GM21515 (cell line): ENCODE data around the gene FAM219B.
"Not testable (repeated sequence)": the region's sequence is repeated elsewhere in the genome, so short reads cannot be mapped to it uniquely, and the experiment has no call there.

Experiments used
- ATAC-seq: cut with Tn5 transposase; IDR thresholded peaks from one replicate; pipeline ENCODE4 v1.9.1; 2021; ENCODE audit not compliant: unreplicated experiment

Gene FAM219B

GRCh38 chr15:74904190-74904805 is 2.4 kb downstream of the FAM219B start:
- ATAC-seq, result no peak

DNA sequence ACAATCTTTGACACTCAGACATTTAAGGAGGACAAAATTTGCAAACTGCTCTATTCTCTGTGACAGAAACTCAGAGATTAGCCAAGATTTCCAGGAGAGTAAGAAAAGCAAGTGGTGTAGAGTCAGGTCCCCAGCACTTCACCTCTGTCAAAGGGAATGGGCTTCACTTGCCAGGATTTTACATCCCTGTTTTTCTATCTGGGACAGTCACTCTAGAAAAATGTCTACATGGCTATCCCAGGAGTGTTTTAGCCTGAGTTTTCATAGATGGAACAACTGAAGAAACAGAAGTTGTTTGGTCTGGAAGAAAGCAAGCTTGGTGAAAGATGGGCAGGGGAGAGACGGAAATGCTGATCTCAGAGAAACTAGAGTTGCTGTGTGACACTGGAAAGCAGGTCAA is 3.0 kb downstream of the FAM219B start:
- ATAC-seq, result no peak

- ATAC-seq, result no peak
These were observed 4.2 kb downstream of the FAM219B start for GRCh38 chr15:74902295-74903075.

DNA sequence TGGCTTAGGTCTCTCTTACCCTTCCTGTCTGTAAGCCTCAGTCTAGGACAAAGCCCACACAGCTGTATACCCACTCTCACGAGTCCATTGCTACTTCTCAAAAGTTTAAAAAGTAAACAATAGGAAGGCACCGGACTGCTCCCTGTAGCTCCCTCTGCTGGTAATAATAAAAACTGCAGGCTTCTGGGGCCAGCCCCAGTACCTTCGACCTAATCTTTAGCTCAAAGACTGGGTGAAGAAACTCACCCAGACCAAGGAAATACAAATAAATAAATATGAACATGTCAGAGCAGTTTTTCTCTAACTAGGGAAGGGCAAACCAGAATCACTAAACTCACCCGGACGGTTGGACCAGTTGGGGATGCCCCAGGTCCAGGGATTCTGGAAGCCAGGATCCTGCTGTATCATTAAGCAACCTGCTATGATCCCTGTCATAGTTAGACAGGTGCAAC is 5.0 kb downstream of the FAM219B start:
- ATAC-seq, result no peak

DNA sequence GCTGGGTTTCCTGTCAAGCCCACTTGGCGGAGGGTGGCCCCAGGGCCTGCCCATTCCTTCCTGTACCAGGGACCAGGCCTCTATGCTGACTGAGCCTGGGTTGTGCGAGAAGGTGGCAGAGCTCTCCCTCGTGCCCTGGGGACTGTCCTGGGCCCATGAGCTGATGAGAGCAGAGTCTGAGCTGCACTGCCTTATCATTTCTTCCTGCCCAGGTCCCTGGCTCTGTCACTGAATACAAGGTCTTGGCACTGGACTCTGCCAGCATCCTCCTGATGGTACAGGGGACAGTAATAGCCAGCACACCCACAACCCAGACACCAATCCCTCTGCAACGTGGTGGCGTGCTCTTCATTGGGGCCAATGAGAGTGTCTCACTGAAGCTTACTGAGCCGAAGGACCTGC is 9.3 kb downstream of the FAM219B start:
- ATAC-seq, result no peak

DNA sequence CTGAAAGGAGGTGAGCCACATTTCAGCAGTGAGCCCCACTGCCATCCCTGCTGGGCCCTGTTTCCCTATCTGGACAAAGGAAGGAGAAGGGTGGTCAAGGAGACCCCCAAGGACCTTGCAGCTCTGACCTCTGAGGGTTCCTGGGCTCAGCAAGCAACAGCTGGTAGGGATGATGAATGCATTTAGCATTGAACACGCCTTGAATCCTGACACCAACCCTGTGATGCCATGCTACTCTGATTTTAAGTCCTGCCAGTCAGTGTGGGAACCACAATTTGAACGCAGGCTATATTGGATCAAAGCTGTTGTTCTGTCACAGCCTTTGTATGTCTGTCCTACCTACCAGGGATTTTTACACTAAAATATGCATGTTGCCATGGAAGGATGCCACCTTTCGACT is 10.3 kb downstream of the FAM219B start:
- no peak for ATAC-seq

GRCh38 chr15:74895830-74896229 is 10.8 kb downstream of the FAM219B start:
- no peak for ATAC-seq

DNA sequence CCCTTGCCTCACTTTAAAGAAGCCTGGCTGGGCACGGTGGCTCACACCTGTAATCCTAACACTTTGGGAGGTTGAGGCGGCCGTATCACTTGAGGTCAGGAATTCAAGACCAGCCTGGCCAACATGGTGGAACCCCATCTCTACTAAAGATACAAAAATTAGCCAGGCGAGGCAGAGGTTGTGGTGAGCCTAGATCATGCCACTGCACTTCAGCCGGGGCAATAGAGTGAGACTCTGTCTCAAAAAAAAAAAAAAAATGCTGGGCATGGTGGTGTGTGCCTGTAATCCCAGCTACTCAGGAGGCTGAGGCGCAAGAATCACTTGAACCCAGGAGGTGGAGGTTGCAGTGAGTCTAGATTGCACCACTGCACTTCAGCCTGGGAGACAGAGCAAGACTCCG is 12.3 kb downstream of the FAM219B start:
- not testable (repeated sequence) for ATAC-seq

DNA sequence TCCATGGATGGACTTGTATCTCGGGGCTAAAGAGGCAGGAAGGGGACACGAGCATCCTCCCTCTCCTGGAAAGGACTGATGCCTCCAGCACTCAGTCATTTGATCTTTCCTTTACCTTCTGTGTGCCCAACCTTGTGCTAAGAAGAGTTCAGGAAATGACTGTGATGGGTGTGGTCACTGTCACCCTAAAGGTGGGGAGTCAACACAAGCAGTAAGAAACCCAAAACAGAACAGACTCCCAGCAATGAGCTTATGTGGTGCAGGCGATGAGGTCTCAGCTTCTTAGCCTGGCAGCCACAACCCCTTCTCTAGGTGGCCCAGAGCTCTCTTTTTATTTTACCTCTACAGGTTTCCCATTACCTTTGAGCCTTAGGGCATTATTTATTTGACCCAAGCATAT is 13.0 kb downstream of the FAM219B start:
- no peak for ATAC-seq

- no peak for ATAC-seq
These were observed 13.7 kb downstream of the FAM219B start for GRCh38 chr15:74892931-74893330.

DNA sequence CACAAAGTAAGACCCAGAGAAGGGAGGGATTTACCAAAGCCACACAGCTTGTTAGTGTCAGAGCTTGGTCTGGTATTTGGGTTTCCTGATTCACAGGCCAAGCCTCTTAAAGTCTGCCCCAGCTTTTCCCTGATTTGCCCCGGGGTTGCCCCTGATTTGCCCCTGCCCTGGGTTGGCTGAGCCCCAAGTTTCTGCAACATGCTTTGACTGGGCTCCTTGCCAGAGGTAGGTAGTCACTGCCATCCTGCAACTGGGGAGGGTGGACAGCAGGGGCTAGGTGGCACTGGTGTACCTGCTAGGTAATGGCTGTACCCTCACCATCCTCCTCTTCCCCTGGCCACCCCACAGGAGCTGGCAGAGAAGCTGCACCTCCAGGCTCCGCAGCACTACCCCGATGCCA is 14.3 kb downstream of the FAM219B start:
- ATAC-seq, result no peak

GRCh38 chr15:74891469-74891868 is 15.2 kb downstream of the FAM219B start:
- ATAC-seq, result no peak

- ATAC-seq, result no peak
These were observed 16.0 kb downstream of the FAM219B start for GRCh38 chr15:74890665-74890960.

- ATAC-seq, result peak; percentile 89
These were observed 16.6 kb downstream of the FAM219B start, which contains the start of gene MPI for GRCh38 chr15:74889883-74890664. Gene MPI, plus strand, starts transcription at chr15:74890042. Its CDS starts 32 bp downstream, at chr15:74890074.

DNA sequence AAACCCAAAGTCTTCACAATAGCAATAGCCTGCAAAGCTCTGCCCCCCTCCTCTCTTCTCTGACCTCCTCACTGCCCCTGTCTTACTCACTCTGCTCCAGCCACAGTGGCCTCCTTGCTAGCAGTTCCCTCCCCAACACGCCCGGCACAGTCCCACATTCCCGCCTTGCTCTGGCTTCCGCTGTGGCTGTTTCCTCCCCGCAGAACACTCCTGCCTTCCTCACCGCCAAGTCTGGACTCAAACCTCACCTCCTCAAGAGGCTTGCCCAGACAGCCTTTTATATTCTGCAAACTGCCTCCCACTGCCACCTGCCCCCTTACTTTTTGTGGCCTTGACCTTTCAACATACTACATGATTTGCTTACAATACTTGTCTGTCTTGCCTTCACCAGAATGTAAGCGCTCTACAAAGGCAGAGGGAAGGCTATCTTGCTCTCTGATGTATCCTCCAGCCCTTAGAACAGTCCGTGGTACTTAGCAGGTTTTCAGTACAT is 17.2 kb downstream of the FAM219B start:
- ATAC-seq, result peak; percentile 20

DNA sequence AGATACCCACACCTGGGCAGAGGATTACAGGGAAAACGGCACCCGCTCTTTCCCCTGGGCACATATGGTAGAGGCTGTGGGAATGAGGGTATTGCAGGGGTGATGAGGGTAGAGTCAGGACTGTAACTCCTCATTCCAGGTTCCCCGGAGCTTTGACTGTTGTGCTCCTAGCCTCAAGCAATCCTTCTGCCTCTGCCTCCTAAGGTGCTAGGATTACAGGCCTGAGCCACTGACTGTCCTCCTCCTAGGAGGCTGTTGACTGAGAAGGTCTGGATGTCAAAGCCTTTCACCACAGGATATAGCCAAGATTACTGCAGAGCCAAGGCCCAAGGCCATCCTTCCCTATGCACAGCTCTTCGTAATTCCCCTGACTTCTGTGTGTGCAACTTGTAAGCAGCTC is 17.9 kb downstream of the FAM219B start:
- no peak for ATAC-seq

DNA sequence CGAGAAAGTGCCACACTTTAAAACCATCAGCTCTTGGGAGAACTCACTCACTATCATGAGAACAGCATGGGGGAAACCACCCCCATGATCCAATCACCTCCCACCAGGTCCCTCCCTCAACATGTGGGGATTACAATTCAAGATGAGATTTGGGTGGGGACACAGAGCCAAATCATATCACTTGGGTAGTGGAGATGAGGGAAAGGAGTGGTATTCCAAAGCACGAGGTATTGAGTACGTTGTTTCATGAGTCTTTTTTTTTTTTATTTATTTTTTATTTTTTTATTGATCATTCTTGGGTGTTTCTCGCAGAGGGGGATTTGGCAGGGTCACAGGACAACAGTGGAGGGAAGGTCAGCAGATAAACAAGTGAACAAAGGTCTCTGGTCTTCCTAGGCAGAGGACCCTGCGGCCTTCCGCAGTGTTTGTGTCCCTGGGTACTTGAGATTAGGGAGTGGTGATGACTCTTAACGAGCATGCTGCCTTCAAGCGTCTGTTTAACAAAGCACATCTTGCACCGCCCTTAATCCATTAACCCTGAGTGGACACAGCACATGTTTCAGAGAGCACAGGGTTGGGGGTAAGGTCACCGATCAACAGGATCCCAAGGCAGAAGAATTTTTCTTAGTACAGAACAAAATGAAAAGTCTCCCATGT is 19.0 kb downstream of the FAM219B start:
- not testable (repeated sequence) for ATAC-seq

DNA sequence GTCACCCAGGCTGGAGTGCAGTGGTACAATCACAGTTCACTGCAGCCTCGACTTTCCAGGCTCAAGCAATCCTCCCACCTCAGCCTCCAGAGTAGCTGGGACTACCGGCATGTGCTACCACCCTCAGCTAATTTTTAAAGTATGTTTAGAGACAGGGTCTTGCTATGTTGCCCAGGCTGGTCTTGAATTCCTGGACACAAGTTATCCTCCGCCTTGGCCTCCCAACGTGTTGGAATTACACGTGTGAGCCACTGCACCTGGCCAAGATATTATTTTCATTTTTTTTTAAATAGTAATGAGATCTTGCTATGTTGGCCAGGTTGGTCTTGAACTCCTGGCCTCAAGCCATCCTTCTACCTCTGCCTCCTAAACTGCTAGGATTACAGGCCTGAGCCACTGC is 21.2 kb downstream of the FAM219B start:
- no peak for ATAC-seq

DNA sequence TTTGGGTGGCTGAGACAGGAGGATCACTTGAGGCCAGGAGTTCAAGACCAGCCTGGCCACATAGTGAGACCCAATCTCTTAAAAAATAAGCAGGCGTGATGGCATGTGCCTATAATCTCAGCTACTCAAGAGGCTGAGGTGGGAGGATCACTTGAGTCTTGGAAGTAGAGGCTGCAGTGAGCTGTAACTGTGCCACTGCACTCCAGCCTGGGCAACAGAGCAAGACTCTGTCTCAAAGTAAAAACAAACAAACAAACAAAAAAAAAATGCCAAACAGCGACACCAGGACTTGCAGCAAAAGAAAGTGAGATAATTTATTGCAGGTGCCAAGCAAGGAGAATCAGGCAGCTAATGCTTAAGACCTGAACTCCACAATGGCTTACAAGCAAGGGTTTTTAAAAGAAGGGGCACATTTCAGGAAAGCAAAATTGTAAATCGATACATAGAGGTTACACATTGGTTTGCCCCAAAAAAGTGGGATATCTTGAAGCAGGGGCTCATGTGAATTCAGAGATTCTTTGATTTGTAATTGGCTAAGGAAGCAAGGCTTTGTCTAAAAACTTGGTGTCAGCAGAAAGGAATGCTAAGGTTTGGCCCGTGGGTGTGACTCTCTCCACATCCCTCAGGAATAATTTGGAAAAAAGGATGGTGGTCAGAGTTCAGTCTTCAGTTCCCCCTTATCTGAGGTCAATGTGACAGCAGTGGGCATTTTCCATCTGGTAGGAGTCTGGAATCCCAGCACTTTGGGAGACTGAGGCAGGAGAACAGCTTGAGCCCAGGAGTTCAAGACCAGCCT is 22.0 kb downstream of the FAM219B start:
- ATAC-seq, result no peak

- ATAC-seq, result no peak
These were observed 24.1 kb downstream of the FAM219B start for GRCh38 chr15:74882528-74882927.
